HL-60 (cell line): ENCODE results near the gene KCNH5.

Source experiments
- POLR2AphosphoS5 ChIP-seq: IDR thresholded peaks from 2 replicates; pipeline ENCODE4 v1.6.1; 2012; ENCODE audit warnings: low read depth
- TF ChIP-seq, protein P1 (sequence below): IDR thresholded peaks from one replicate; pipeline ENCODE4 v1.5.1; 2011; ENCODE audit warnings: low read length, control low read depth, inconsistent platforms; ENCODE audit not compliant: insufficient read depth

DNA sequence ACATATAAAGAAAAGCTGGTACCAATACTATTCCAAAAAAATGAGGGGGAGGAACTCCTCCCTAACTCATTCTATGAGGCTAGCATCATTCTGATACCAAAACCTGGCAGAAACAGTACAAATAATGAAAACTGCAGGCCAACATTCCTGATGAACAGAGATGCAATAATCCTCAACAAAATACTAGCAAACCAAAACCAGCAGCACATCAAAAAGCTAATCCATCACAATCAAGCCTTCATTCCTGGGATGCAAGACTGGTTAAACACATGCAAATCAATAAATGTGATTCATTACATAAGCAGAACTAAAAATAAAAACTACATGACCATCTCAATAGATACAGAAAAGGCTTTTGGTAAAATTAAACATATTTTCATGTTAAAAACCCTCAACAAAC lies 281.3 kb downstream of the KCNH5 start:
- TF ChIP-seq, protein P1, sequence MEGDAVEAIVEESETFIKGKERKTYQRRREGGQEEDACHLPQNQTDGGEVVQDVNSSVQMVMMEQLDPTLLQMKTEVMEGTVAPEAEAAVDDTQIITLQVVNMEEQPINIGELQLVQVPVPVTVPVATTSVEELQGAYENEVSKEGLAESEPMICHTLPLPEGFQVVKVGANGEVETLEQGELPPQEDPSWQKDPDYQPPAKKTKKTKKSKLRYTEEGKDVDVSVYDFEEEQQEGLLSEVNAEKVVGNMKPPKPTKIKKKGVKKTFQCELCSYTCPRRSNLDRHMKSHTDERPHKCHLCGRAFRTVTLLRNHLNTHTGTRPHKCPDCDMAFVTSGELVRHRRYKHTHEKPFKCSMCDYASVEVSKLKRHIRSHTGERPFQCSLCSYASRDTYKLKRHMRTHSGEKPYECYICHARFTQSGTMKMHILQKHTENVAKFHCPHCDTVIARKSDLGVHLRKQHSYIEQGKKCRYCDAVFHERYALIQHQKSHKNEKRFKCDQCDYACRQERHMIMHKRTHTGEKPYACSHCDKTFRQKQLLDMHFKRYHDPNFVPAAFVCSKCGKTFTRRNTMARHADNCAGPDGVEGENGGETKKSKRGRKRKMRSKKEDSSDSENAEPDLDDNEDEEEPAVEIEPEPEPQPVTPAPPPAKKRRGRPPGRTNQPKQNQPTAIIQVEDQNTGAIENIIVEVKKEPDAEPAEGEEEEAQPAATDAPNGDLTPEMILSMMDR = no peak
- no peak for TF ChIP-seq POLR2AphosphoS5
